NCI-H2227 (cell line): ENCODE results near the gene AFF4.
"Not testable (repeated sequence)": the region's sequence is repeated elsewhere in the genome, so short reads cannot be mapped to it uniquely, and the experiment has no call there.

Experiments used
- DNase-seq: peaks from one replicate; lab custom pipeline; 2025; ENCODE audit not compliant: unreplicated experiment; lab: John Stamatoyannopoulos, UW

AFF4 gene

GRCh38 chr5:132854992-132855391, 108.4 kb downstream of the AFF4 start:
- DNase-seq: not testable (repeated sequence)

DNA sequence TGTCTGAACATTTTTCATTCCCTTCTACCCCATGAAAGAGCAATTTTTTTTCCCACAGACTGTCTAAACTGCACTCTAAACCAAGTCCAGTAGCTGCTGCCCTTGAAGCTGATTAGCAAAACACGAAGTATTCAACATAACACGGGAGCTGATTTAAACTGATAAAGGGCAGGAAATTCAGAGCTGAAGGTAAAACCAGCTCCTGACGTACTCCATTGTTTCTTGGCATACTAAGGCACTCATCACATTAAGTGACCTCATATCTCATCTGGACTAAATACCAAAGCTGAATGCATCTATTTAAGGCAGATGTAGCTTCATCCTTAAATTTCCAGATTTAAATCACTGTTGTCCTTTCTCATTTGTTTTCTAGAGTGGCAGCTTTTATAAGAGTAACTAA, 109.1 kb downstream of the AFF4 start:
- DNase-seq: no peak

DNA sequence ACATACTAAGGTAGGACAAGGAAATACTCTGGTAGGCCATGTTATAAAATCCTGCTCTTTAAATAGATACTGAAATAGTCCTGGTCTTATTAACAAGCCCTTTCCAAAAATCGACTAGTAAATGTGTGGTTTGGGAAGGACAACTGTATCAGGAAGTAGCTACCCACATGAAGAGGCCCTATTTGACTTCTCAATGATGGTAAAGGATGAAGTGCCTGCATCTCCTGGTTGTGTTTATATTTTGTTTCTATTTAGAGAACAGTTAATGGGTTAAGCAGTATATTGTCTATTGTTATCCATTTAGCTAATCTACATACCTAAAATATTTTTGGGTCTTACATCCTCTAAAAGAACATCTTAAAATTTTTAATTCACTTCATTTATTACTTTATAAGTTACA, 109.6 kb downstream of the AFF4 start:
- no peak for DNase-seq

DNA sequence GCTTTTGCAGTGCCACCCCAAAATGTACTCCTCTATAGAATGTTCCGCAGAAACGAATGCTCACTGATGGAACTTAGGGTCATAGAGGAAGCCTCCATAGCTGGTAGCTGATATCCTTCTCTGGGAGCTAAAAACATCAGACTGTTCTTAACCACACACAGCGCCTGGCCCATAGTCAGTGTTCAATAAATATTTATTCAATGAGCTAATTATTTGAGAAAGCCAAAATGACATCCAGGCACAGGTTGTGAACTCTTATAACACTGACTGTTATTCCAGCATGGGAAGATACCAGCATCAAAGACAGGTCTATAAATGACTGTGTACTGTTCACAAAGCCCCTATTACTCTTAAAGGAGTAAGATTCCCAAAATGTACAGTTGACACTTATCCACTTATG, 110.1 kb downstream of the AFF4 start:
- no peak for DNase-seq

DNA sequence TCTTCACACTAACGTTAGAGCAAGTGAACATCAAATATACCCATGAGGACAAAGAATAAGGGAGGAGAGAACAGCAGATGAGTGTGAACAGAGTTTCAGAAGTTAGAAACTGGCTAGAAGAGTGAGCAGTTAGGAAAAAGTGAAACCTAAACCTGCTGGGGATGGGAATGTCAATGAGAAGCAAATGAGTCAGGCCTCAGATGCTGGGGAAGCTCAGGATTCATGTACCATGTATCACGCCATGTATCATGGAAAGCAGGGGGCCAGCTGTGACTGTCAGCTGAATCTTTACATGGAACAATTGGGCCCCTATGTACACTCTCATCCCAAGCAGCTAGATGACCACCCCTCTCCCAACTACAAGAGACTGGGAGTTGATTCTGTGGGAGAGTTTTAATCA, 113.4 kb downstream of the AFF4 start:
- DNase-seq: no peak

- DNase-seq: no peak
Observed at GRCh38 chr5:132849347-132849746, 114.1 kb downstream of the AFF4 start.

GRCh38 chr5:132848270-132848669, 115.2 kb downstream of the AFF4 start:
- DNase-seq: no peak

GRCh38 chr5:132841305-132841704, 122.1 kb downstream of the AFF4 start:
- DNase-seq: no peak

GRCh38 chr5:132840896-132841295, 122.5 kb downstream of the AFF4 start:
- DNase-seq: no peak

DNA sequence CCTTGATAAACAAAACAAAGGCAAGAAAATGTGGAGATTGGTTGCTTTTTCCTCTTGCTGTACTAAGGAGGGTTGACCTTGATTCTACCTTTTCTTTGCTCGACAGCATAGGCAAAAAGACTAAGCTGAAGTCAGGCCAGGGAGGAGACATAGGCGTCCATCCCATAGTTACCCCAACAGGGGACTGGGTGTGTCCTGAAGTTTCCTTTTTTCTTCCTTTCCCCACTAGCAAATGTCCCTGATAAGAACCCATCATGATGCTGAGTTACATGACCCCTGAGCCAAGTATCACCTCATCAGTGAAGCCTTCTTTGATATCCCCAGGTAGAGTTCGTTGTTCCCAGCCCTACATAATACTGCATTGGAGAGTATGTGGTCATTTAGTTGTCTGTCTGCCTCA, 123.1 kb downstream of the AFF4 start:
- DNase-seq: no peak

- no peak for DNase-seq
Observed at GRCh38 chr5:132839426-132840301, 123.8 kb downstream of the AFF4 start.

- DNase-seq: no peak
Observed at GRCh38 chr5:132838516-132839282, 124.7 kb downstream of the AFF4 start.

DNA sequence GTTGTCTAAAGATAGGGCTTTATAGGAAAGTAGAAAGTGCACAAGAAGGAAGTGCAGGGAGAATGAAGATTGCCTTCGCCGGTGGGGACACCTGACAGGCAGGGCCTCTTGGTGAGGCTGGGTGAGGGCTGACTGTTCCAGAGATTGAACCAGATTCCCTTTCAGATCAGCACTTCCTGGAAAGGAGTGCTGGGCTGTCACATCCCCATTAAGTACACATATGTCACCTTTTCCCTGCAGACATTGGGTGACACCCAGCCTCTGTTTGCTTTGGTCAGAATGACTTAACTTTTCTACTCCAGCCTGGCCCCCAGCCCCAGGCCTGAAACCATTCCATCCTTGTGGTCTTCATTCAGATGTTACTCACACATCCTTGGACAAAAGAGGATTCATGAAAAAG, 125.6 kb downstream of the AFF4 start:
- DNase-seq: no peak

DNA sequence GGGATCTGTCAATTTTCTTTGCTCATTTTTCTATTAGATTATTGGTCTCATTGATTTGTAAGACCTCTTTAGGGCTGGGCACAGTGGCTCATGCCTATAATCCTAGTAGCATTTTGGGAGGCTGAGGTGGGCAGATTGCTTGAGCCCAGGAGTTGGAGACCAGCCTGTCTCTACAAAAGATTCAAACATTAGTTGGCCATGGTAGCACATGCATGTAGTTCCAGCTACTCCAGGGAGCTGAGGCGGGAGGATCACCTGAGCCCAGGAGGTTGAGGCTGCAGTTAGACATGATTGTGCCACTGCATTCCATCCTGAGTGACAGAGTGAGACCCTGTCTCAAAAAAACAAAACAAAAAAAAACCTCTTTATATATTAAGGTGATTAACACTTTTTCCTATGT, 126.6 kb downstream of the AFF4 start:
- no peak for DNase-seq

- no peak for DNase-seq
Observed at GRCh38 chr5:132834057-132834456, 129.4 kb downstream of the AFF4 start.

- no peak for DNase-seq
Observed at GRCh38 chr5:132832612-132833011, 130.8 kb downstream of the AFF4 start.

- DNase-seq: no peak
Observed at GRCh38 chr5:132831095-132831860, 132.2 kb downstream of the AFF4 start.

GRCh38 chr5:132830436-132831094, 132.9 kb downstream of the AFF4 start, which contains the start of gene SHROOM1:
Gene SHROOM1 (minus strand): TSS chr5:132830647. CDS start chr5:132826140, 4,507 bp downstream.
- peak; percentile 57 for DNase-seq

- peak; percentile 71 for DNase-seq
Observed at GRCh38 chr5:132829742-132830435, 133.5 kb downstream of the AFF4 start.

DNA sequence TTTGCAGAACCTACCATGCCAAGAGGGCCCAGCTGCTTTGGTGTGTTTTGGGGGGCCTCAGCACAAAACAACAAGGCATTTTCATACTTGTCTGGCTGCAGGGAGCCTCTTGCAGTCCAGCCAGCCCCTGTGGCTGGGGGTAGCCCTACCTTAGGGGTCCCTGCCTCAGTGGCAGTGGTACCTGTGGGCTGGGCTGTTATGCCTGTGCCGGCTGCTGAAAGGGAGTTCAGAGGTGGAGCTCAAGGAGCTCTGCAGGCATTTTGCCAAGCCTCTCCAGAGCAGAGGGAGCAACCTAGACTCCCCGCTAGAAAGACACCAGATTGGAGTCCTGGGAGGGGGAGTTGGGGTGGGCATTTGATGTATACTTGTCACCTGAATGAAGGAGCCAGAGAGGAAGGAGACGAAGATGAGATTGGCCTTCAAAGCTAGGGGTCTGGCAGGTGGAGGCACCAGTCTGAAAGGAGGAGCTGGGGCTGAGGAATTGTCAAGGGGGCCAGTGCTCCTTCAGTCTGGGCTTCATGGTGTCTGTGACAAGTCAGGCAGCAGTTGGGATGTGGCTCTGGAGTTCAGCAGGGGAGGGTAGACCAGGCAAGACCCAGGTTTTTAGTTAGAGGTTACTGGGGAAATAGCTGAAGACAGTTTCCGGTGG, 134.5 kb downstream of the AFF4 start:
- no peak for DNase-seq
